GM12891 (cell line): ENCODE results near the gene SLC7A10.

Experiments
- POLR2AphosphoS5 ChIP-seq: IDR thresholded peaks from 2 replicates; pipeline ENCODE4 v1.6.1; 2011; ENCODE audit warnings: low read depth, low read length, control low read depth
- TAF1 ChIP-seq: IDR thresholded peaks from 2 replicates; pipeline ENCODE4 v1.6.1; 2011; ENCODE audit warnings: low read depth, low read length, control low read depth

- TF ChIP-seq POLR2AphosphoS5 = no peak
- no peak for TF ChIP-seq TAF1
Measured at GRCh38 chr19:33205531-33206260, 20.0 kb downstream of the SLC7A10 start.
